Stimulated activated naive B cell treated with anti-CD40 and anti-IgM and Interleukin-4, amounts not matched to agents 10 μg/mL and 1 μg/mL and 100 μg/mL, for 72 hours (primary cell): ENCODE data around the gene GHRL.
A peak's percentile ranks its signal among the peaks of the same experiment; 100 is the strongest.

ENCODE experiments used
- ATAC-seq, 2 donors: fragments of 150-1000 bp; cut with Tn5 transposase; replicated peaks; 2 replicates each; pipeline ENCODE4 v1.10.0; 2021; ENCODE audit warnings: moderate library complexity in 1 of 2
- DNase-seq: peaks from one replicate; pipeline ENCODE4 v3.0.0; 2021
- H3K27ac Mint-ChIP-seq: one replicate; pipeline ENCODE4 v1.8.0; 2022; ENCODE audit warnings: mild to moderate bottlenecking, mixed read lengths
- H3K27me3 Mint-ChIP-seq, 2 donors: one replicate each; pipeline ENCODE4 v1.8.0; 2022; ENCODE audit warnings: mixed read lengths in 2 of 2
- H3K36me3 Mint-ChIP-seq, 2 donors: one replicate each; pipeline ENCODE4 v1.8.0; 2022; ENCODE audit warnings: mixed read lengths in 2 of 2, mild to moderate bottlenecking in 1 of 2
- H3K4me1 Mint-ChIP-seq, 2 donors: one replicate each; pipeline ENCODE4 v1.8.0; 2022; ENCODE audit warnings: mixed read lengths in 2 of 2, mild to moderate bottlenecking in 1 of 2
- H3K4me3 Mint-ChIP-seq, 2 donors: one replicate each; pipeline ENCODE4 v1.8.0; 2022; ENCODE audit warnings: mild to moderate bottlenecking in 2 of 2, mixed read lengths in 2 of 2, moderate library complexity in 1 of 2
- H3K9me3 Mint-ChIP-seq, 2 donors: one replicate each; pipeline ENCODE4 v1.8.0; 2022; ENCODE audit warnings: mixed read lengths in 2 of 2, mild to moderate bottlenecking in 1 of 2

GHRL gene

DNA sequence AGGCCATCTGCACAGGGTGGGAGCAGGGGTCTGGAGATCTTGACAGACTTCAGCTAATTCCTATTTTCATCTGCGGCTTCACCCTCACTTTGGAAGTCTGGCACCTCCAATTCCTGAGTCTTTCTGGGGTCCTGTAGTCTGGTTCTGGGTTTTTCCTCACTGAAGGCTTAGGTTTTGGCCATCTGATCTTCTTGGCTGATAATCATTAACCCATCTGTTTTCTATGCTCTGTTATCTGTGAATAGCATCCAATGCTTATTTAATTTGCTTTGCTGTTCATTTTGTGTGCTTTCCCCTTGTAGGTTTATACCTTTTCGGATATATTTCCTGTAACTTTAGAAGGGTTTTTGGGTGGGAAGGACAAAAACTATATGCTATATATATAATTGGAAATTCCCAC lies 26.9 kb downstream of the GHRL start:
- Mint-ChIP-seq H3K4me3 (peak overlapping the region in 1 of 2 donors; percentile 14), H3K9me3 (no peaks in the 10 kb centered on the region), H3K36me3 (peaks cover 61 to 66% of the 10 kb centered on the region in 2 donors), H3K27ac (no peak overlapping the region), H3K4me1 (peaks cover 37 to 57% of the 10 kb centered on the region in 2 donors), H3K27me3 (no peaks in the 10 kb centered on the region)
- ATAC-seq (no peak), DNase-seq (no peak)

DNA sequence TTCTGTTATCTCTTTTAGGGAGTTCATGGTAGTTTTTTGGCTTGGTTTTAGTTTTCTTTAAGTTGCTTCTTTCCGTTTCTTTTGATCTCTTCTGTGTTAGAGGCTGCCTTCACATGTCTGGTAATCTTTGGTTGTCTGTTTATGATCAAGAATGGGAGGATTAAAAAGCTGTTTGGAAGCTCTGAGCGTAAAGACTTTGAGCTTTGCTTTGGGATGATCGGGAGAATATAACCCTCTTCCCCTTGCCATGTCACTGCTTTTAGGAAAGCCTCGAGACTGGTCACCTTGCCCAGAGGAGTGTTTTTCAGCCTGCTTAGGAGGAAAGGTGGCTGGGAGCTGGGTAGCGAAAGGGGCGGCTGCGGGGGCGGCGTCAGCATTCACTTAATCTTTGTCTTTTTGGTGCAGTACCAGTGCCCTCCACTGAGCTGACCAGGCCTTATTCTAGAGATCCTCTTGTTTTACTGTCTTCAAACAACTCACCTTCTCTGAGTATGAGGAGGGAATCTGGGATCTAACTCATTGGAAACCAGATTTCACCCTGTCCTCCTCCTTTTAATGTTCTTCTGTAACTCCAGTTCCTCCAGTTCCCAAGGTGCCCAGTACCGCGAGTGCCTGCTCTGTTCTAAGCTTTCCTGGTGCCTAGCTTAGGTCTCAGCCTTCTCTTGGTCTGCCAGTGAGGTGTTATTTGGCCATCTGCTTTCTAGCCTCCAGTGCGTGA lies 28.9 kb downstream of the GHRL start:
- DNase-seq: no peak
- ATAC-seq: peak; percentile 62 to 88
- Mint-ChIP-seq H3K9me3 (no peaks in the 10 kb centered on the region), H3K4me3 (no peak overlapping the region), H3K36me3 (peaks cover 69 to 75% of the 10 kb centered on the region in 2 donors), H3K4me1 (peaks cover 47 to 69% of the 10 kb centered on the region in 2 donors), H3K27ac (peak overlapping the region; percentile 72), H3K27me3 (no peaks in the 10 kb centered on the region)

DNA sequence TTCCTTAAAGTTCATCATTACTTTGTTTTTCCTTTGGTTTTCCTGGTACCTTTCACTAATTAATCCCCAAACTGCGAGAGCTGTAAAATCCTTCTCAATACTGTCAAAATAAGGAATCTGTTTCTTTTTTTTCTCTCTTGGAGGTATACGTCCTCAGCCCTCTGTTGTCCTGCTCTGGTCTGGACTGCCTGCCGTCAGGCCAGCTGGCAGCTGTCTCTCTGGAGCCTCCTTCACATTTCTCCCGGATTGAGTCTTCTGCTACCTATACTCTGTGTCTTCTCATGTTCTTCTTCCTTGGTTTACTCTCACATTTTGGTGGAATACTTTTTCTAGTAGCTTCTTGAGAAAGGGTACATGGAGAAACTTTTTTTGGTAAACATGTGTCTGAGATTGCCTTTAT lies 30.7 kb downstream of the GHRL start:
- H3K9me3 Mint-ChIP-seq: no peaks in the 10 kb centered on the region
- ATAC-seq (no peak), DNase-seq (no peak)
- peak overlapping the region; percentile 0 for H3K27ac Mint-ChIP-seq
- peaks cover 42 to 59% of the 10 kb centered on the region in 2 donors for H3K4me1 Mint-ChIP-seq
- H3K4me3 Mint-ChIP-seq: no peak overlapping the region
- H3K27me3 Mint-ChIP-seq: no peaks in the 10 kb centered on the region
- peaks cover 61 to 69% of the 10 kb centered on the region in 2 donors for H3K36me3 Mint-ChIP-seq

DNA sequence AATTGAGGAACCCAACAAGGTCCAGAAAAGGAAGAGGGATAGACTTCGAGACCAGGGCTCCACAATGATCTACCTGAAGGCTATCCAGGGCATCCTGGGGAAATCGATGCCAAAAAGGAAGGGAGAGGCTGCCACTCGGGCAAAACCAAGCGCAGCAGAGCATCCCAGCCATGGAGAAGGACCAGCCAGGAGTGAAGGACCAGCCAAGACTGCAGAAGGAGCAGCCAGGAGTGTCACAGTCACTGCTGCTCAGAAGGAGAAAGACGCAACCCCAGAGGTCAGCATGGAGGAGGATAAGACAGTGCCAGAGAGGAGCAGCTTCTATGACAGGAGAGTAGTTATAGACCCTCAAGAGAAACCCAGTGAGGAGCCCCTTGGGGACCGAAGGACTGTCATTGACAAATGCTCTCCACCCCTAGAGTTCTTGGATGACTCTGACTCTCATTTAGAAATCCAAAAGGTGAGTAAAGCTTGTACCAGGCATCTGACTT lies 32.5 kb downstream of the GHRL start:
- no peak overlapping the region for H3K4me3 Mint-ChIP-seq
- peaks cover 59 to 74% of the 10 kb centered on the region in 2 donors for H3K36me3 Mint-ChIP-seq

DNA sequence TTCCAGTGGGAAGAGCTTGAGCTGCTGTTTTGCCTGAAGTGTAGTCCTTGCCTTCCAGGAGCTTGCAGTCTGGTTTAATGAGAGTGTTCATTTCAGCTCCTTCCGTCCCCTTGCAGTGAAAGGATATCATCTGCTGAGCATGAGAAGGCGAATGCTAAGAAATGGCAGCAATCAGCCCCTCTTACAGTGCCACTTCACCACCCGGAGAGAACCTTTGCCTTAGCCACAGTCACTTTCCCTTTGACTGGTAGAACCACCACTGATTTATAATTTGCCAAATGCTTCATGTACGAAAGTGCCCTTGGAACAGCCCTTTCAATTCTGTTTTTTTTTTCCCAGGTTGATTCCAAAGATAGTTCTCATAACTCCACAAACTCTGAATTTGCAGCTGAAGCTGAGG lies 32.9 kb downstream of the GHRL start:
- no peak overlapping the region for H3K4me3 Mint-ChIP-seq
- DNase-seq (no peak), ATAC-seq (no peak)
- peaks cover 42 to 58% of the 10 kb centered on the region in 2 donors for H3K4me1 Mint-ChIP-seq
- H3K27ac Mint-ChIP-seq: peak overlapping the region; percentile 16
- H3K9me3 Mint-ChIP-seq: no peaks in the 10 kb centered on the region
- H3K27me3 Mint-ChIP-seq: no peaks in the 10 kb centered on the region
- H3K36me3 Mint-ChIP-seq: peaks cover 58 to 74% of the 10 kb centered on the region in 2 donors

More for the DNA sequence above, 32.5 kb downstream of the GHRL start:
- Mint-ChIP-seq H3K9me3 (no peaks in the 10 kb centered on the region), H3K27ac (peak overlapping the region; percentile 16), H3K4me1 (peaks cover 42 to 56% of the 10 kb centered on the region in 2 donors), H3K27me3 (no peaks in the 10 kb centered on the region)
- ATAC-seq (no peak), DNase-seq (no peak)

DNA sequence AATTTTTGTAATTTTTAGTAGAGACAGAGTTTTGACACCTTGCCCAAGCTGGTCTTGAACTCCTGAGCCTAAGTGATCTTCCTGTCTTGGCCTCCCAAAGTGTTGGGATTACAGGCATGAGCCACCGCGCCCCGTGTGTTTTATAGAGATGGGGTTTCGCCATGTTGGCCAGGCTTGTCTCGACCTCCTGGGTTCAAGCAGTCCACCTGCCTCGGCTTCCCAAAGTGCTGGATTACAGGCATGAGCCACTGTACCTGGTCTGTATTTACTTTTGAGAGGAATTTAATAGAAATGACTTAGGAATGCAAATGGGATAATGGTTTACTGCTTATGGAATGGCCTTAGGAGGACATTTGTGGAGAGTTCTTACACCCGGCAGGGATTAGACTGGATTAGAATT lies 33.7 kb downstream of the GHRL start:
- Mint-ChIP-seq H3K4me3 (no peak overlapping the region), H3K4me1 (peaks cover 45 to 61% of the 10 kb centered on the region in 2 donors), H3K27me3 (no peaks in the 10 kb centered on the region)

DNA sequence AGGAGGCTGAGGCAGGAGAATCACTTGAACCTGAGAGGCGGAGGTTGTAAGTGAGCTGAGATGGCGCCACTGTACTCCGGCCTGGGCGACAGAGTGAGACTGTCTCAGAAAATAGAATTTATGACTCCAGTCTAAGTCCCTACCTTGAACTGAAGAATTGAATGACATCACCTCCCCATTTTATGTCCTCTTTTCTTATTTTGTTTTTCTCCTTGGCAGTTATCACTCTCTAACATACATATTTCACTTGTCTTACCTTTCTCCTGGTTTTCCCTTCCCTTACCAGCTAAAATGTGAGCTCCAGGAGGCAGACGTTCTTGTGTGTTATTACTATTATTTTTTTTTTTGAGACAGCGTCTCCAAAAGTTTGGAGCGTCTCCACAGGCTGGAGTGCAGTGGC lies 36.9 kb downstream of the GHRL start:
- H3K4me3 Mint-ChIP-seq: no peak overlapping the region
- H3K4me1 Mint-ChIP-seq: peaks cover 37 to 63% of the 10 kb centered on the region in 2 donors
- DNase-seq: no peak
- no peaks in the 10 kb centered on the region for H3K9me3 Mint-ChIP-seq
- H3K27me3 Mint-ChIP-seq: no peaks in the 10 kb centered on the region
- peaks cover 51 to 69% of the 10 kb centered on the region in 2 donors for H3K36me3 Mint-ChIP-seq
- ATAC-seq: no peak
- H3K27ac Mint-ChIP-seq: no peak overlapping the region

More for the DNA sequence above, 33.7 kb downstream of the GHRL start:
- peak overlapping the region; percentile 37 for H3K27ac Mint-ChIP-seq
- H3K36me3 Mint-ChIP-seq: peaks cover 59 to 76% of the 10 kb centered on the region in 2 donors
- ATAC-seq (no peak), DNase-seq (no peak)
- H3K9me3 Mint-ChIP-seq: no peaks in the 10 kb centered on the region

DNA sequence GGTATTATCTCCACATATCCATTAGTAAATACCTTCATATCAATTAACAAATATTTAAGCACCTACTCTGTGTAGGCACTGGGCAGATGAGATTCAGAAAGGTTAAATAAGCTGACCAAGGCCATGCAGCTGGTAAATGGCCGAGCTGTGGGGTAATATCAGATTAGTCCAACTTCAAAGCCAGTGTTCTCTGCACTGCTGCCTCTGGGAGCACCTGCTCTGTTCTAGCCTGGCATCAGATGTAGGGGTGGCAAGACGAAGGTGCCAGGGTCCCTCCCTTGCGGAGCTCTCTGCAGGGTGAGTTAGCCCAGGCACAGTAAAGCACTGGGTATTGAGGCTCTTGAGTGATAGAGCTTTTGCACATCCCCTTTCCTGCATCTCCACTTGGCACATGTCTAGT lies 39.0 kb downstream of the GHRL start:
- Mint-ChIP-seq H3K4me3 (no peak overlapping the region), H3K27me3 (no peaks in the 10 kb centered on the region), H3K27ac (no peak overlapping the region), H3K9me3 (no peaks in the 10 kb centered on the region), H3K4me1 (peaks cover 34 to 61% of the 10 kb centered on the region in 2 donors), H3K36me3 (peaks cover 50 to 70% of the 10 kb centered on the region in 2 donors)
- DNase-seq (no peak), ATAC-seq (no peak)

DNA sequence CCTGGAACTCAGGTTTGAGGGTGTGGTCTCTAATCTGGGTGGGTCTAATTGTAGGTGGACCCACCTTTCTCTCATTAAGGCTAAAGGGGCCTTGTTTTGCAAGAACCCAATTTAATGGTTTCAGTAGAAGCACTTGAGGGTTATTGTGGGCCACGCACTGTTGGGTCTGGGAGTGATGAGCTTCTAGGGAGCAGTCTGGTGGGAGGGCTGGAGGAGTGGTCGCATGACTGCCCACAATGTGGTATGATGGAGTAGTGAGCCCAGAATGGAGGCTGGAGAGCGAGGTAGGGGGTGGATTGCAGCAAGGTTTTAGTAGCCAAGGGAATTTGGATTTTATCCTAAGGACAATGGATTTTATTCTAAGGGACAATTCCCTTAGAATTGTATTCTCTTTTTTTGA lies 41.7 kb downstream of the GHRL start:
- ATAC-seq (no peak), DNase-seq (no peak)
- Mint-ChIP-seq H3K27me3 (no peaks in the 10 kb centered on the region), H3K36me3 (peaks cover 51 to 70% of the 10 kb centered on the region in 2 donors), H3K9me3 (peaks cover 3 to 4% of the 10 kb centered on the region in 2 donors), H3K4me1 (peaks cover 35 to 62% of the 10 kb centered on the region in 2 donors), H3K4me3 (peak overlapping the region in 1 of 2 donors; percentile 96), H3K27ac (no peak overlapping the region)

DNA sequence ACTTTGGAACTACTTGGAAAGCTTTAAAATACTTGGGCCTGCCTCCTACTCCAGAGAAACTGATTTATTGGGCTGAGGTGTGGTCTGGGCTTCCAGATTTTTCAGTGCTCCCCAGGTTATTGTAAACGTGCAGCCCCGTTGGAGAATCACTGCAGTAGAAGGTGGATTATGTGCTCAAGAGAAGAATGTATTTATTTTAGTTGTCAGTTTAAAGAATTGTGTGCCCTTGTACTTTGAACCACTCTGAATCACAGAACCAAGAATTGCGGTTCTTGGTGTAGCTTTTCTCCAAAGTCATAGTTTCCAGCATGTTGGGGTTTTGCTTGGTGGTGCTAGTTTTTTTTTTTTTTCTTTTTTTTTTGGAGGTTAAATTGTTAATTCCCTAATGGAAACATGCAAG lies 42.9 kb downstream of the GHRL start:
- DNase-seq (no peak), ATAC-seq (no peak)
- no peaks in the 10 kb centered on the region for H3K27me3 Mint-ChIP-seq
- peaks cover 35 to 60% of the 10 kb centered on the region in 2 donors for H3K4me1 Mint-ChIP-seq
- H3K9me3 Mint-ChIP-seq: peaks cover 3 to 7% of the 10 kb centered on the region in 2 donors
- peaks cover 47 to 67% of the 10 kb centered on the region in 2 donors for H3K36me3 Mint-ChIP-seq
- peak overlapping the region; percentile 96 to 99 for H3K4me3 Mint-ChIP-seq
- H3K27ac Mint-ChIP-seq: peak overlapping the region; percentile 97

DNA sequence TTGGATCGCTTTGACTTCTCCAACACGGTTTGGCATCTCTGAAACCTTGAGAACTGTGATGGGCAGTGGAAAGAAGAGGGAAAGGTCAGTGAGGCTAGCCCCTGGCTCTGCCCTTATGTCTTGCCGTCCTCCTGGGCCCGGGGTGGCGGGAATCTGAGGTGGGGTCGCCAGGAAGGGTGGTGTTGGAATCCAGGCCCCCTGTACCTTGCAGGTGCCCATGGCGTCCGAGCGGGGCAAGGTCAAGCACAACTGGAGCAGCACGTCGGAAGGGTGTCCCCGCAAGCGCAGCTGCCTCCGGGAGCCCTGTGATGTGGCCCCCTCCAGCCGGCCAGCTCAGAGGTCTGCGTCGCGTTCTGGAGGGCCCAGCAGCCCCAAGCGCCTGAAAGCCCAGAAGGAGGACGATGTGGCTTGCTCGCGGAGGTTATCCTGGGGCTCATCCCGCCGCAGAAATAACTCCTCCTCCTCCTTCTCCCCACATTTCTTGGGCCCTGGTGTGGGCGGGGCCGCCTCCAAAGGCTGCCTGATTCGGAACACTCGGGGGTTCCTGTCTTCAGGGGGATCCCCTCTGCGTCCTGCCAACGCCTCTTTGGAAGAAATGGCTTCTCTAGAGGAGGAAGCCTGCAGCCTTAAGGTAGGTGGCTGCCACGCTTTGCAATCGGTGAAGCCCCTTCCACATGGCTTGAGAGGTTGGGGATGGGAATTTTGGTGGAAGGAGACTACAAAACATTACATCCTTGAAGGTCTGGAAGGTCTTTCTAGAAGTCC lies 43.6 kb downstream of the GHRL start:
- Mint-ChIP-seq H3K4me1 (peaks cover 30 to 53% of the 10 kb centered on the region in 2 donors), H3K27me3 (no peaks in the 10 kb centered on the region), H3K9me3 (peaks cover 3 to 10% of the 10 kb centered on the region in 2 donors), H3K4me3 (peak overlapping the region; percentile 96 to 99), H3K27ac (peak overlapping the region; percentile 97), H3K36me3 (peaks cover 49 to 66% of the 10 kb centered on the region in 2 donors)
- ATAC-seq (peak; percentile 23 to 28), DNase-seq (peak; percentile 31)

DNA sequence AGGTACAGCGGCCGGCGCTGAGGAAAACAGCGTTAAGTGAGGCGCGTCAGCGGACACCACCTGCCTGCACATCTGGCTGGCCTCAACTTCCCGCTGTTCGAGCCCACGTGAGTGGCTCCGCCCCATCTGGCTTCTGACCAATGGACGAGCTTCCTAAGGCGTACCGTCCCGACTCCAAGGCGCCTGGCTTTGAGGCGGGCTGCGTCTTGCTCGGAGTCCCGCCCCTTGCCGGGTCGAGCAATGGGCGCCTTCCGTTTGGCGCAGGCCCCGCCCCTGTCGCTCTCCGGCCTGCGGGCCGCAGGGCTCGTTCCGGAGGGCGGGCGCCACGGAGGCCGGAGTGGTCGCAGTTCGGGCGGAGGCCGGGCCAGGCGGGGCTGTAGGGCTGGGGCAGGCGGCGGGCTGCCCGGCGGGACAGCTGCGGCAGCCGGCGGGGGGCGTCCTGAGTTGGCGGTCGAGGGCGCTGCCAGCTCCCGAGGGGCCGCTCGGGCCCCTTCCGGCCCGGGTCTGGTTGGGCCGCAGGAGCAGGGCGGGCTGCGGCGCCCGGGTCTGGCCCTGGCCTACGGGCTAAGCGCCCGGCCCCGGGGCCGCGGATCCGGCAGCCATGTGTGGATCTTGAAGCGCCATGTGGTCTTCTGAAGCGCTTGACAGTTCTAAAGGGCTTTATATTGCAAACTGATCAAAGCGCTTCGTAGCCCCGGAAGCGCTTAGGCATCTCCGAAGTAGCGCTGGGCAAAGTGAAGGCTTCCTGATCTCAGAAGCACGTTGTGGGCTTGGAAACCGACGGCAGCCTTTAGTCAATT lies 44.4 kb downstream of the GHRL start, which contains the start of gene TATDN2:
TSS of gene TATDN2 (plus strand) at position 276 of the 800 bp plus-strand sequence. CDS start 742 bp downstream, outside the sequence.
- peak within 1 kb of the TSS; percentile 98 for H3K27ac Mint-ChIP-seq
- ATAC-seq (peak; percentile 95 to 96), DNase-seq (peak; percentile 94)
- H3K36me3 Mint-ChIP-seq: peaks cover 49 to 63% of the 10 kb centered on the region in 2 donors
- no peaks in the 10 kb centered on the region for H3K27me3 Mint-ChIP-seq
- H3K9me3 Mint-ChIP-seq: peaks cover 3 to 10% of the 10 kb centered on the region in 2 donors
- H3K4me3 Mint-ChIP-seq: peak within 1 kb of the TSS; percentile 96 to 99
- H3K4me1 Mint-ChIP-seq: peaks cover 25 to 47% of the 10 kb centered on the region in 2 donors

DNA sequence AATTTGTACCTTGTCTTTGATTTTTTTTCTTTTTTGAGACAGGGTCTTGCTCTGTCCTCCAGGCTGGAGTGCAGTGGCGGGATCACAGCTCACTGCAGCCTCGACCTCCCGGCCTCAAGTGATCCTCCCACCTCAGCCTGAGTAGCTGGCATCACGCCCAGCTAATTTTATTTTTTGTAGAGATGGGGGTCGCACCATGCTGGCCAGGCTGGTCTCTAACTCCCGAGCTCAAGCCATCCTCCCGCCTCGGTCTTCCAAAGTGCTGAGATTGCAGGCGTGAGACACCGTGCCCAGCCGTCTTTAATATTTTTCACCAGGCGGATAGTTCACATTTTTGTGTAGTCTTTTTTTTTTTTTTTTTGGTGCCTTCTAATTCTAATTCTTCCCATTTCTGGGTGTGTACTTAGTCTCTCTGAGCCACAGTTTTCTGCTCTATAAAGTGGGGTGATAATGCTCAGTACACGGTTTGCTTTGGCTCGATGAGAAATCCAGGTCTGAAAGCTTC lies 45.0 kb downstream of the GHRL start:
- ATAC-seq (no peak), DNase-seq (no peak)
- Mint-ChIP-seq H3K27ac (peak overlapping the region; percentile 98), H3K36me3 (peaks cover 44 to 64% of the 10 kb centered on the region in 2 donors), H3K4me3 (peak overlapping the region; percentile 92 to 99), H3K9me3 (peaks cover 3 to 10% of the 10 kb centered on the region in 2 donors), H3K4me1 (peaks cover 22 to 44% of the 10 kb centered on the region in 2 donors), H3K27me3 (no peaks in the 10 kb centered on the region)
